ENCODE measurements around the gene RAB11FIP5. TPM values are rescaled to one million over a fixed set of nuclear protein-coding genes. Genes with fewer than 3 reads are reported as not detected.

The RAB11FIP5 gene
- total RNA-seq, 6 experiments from 2014 or later = 76.7 to 92.0 (median 83.6) TPM

GRCh38 chr2:73053316-73054114 lies 59.2 kb downstream of the RAB11FIP5 start:
- peak overlapping the region; percentile 54; the same call in 1 of the 2 replicates for H3K27ac Mint-ChIP-seq
- no peaks in the 10 kb centered on the region for H3K9me3 Mint-ChIP-seq
- peaks cover 11% of the 10 kb centered on the region for H3K4me1 Mint-ChIP-seq (ENCODE audit: low read depth)
- no peaks in the 10 kb centered on the region for H3K27me3 Mint-ChIP-seq (ENCODE audit: insufficient read depth)
- no peak for TF ChIP-seq CTCF (IDR thresholded peaks at IDR 0.05)
- DNase-seq = no peak
- H3K4me3 Mint-ChIP-seq = no peak overlapping the region
- H3K36me3 Mint-ChIP-seq (ENCODE audit: low read depth) = peaks cover 24% of the 10 kb centered on the region

- no peak for DNase-seq
- Mint-ChIP-seq H3K27me3 (ENCODE audit: insufficient read depth) (peaks cover 1% of the 10 kb centered on the region; the same call in 1 of the 2 replicates), H3K27ac (no peak overlapping the region), H3K9me3 (no peaks in the 10 kb centered on the region), H3K4me1 (ENCODE audit: low read depth) (peaks cover 11% of the 10 kb centered on the region), H3K4me3 (no peak overlapping the region), H3K36me3 (ENCODE audit: low read depth) (peaks cover 4% of the 10 kb centered on the region; the same call in 1 of the 2 replicates)
- TF ChIP-seq CTCF (IDR thresholded peaks at IDR 0.05) = no peak
Measured at GRCh38 chr2:73050121-73050545, 62.6 kb downstream of the RAB11FIP5 start.

- Mint-ChIP-seq H3K27ac (no peak overlapping the region), H3K4me3 (no peak overlapping the region)
- no peak for DNase-seq
Measured at GRCh38 chr2:73043929-73044832, 68.6 kb downstream of the RAB11FIP5 start.

GRCh38 chr2:73043276-73043675 lies 69.5 kb downstream of the RAB11FIP5 start:
- Mint-ChIP-seq H3K9me3 (no peaks in the 10 kb centered on the region), H3K4me3 (no peak overlapping the region), H3K36me3 (ENCODE audit: low read depth) (no peaks in the 10 kb centered on the region), H3K27ac (no peak overlapping the region), H3K4me1 (ENCODE audit: low read depth) (no peaks in the 10 kb centered on the region), H3K27me3 (ENCODE audit: insufficient read depth) (peaks cover 1% of the 10 kb centered on the region; the same call in 1 of the 2 replicates)
- DNase-seq = no peak
- no peak for TF ChIP-seq CTCF (IDR thresholded peaks at IDR 0.05)

More at GRCh38 chr2:73043929-73044832, 68.6 kb downstream of the RAB11FIP5 start:
- Mint-ChIP-seq H3K4me1 (ENCODE audit: low read depth) (no peaks in the 10 kb centered on the region), H3K36me3 (ENCODE audit: low read depth) (no peaks in the 10 kb centered on the region), H3K27me3 (ENCODE audit: insufficient read depth) (peaks cover 1% of the 10 kb centered on the region; the same call in 1 of the 2 replicates), H3K9me3 (no peaks in the 10 kb centered on the region)
- TF ChIP-seq CTCF (IDR thresholded peaks at IDR 0.05) = no peak

- Mint-ChIP-seq H3K4me3 (no peak overlapping the region), H3K27ac (no peak overlapping the region), H3K4me1 (ENCODE audit: low read depth) (no peaks in the 10 kb centered on the region), H3K9me3 (no peaks in the 10 kb centered on the region), H3K36me3 (ENCODE audit: low read depth) (no peaks in the 10 kb centered on the region), H3K27me3 (ENCODE audit: insufficient read depth) (peaks cover 3% of the 10 kb centered on the region)
- TF ChIP-seq CTCF (IDR thresholded peaks at IDR 0.05) = no peak
- DNase-seq = no peak
Measured at GRCh38 chr2:73037947-73038585, 74.7 kb downstream of the RAB11FIP5 start.

Data from HFFc6 (cell line).